GM19025 (cell line): ENCODE data around the gene SERPINA4.
A peak's percentile ranks its signal among the peaks of the same experiment; 100 is the strongest.

Source experiments
- ATAC-seq: cut with Tn5 transposase; IDR thresholded peaks from one replicate; pipeline ENCODE4 v1.9.1; 2021; ENCODE audit warnings: mild to moderate bottlenecking, low read depth, moderate library complexity; ENCODE audit not compliant: unreplicated experiment

SERPINA4 gene

GRCh38 chr14:94542111-94542810, 19.0 kb upstream of the SERPINA4 start:
- ATAC-seq, result no peak

DNA sequence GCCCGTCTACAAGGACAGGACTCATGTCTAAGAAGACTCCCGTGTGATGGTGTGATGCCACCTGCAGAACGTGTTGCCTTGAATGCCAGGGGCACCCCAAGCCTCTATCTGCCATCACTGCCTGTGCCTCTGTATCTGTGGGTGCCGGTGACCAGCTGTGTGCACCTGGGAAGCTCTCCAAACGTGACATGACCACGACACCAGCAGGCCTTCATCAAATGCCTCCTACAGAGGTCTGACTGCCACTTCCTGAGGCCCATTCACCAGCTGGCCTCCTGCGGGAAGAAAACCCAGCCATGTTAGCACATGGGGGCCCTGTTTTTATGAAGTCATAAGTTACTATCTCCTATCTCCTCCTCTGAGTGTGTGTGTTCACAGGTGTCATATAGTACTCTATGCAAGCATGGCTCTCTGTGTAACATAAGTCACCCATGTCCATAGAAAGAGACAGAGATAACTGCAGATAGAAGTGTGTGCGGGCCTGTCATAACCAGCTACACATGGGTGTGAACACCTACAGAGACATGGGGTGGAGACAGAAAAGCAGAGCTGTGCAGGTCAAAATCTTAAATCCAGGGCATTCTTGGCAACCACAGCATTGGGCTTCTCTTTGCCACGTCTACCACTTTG, 18.3 kb upstream of the SERPINA4 start:
- ATAC-seq, result no peak

- no peak for ATAC-seq
These were observed 17.7 kb upstream of the SERPINA4 start for GRCh38 chr14:94543449-94544124.

GRCh38 chr14:94544726-94545125, 16.5 kb upstream of the SERPINA4 start:
- no peak for ATAC-seq

- no peak for ATAC-seq
These were observed 16.0 kb upstream of the SERPINA4 start for GRCh38 chr14:94545131-94545841.

GRCh38 chr14:94547151-94547680, 14.0 kb upstream of the SERPINA4 start:
- no peak for ATAC-seq

GRCh38 chr14:94547726-94548125, 13.5 kb upstream of the SERPINA4 start:
- no peak for ATAC-seq

- ATAC-seq, result no peak
These were observed 12.9 kb upstream of the SERPINA4 start for GRCh38 chr14:94548131-94548998.

DNA sequence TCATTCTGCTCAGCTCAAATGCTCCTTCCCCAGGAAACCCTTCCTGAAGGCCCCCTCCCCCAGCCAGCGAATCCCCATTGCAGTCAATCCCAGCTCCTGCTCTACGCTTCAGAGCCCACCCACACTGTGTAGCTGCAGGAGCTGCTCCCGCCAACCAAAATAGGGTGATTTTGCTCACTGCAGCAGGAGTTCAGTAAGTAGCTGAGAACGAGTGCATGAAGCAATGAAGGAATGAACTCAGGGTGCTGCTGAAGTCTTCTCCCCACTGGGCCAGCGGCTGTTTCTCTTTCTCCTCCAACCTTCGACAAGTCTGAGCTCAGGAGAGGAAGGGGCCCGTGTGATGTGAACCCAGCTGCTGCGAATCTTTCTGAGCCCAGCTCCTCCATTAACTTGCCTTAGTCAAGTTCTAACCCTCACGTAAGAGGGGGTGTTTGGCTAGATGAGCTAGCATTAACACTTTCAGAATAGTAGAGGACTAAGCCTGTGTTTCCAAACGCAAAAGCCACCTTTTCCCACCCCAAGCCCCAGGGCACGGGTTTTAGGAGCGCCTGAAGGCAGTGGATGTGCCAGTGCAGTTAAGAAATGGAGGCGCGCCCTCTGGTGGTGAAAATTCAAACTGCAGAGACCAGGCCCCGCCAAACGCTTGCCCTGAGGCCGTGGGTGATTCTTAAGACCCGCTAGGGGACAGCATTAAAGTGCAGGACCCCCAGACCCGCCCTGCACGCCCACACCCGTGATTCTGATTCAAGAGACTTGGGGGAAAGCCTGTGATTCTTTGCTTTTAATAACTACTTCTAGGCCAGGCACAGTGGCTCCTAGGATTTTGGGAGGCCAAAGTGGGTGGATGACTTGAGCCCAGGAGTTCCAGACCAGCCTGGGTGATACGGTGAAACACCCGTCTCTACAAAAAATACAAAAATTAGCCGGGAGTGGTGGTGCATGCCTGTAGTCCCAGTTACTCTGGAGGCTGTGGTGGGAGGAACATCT, 11.9 kb upstream of the SERPINA4 start:
- peak; percentile 51 for ATAC-seq

GRCh38 chr14:94550041-94550440, 11.2 kb upstream of the SERPINA4 start:
- ATAC-seq, result no peak

- ATAC-seq, result no peak
These were observed 5.3 kb upstream of the SERPINA4 start for GRCh38 chr14:94555991-94556390.

DNA sequence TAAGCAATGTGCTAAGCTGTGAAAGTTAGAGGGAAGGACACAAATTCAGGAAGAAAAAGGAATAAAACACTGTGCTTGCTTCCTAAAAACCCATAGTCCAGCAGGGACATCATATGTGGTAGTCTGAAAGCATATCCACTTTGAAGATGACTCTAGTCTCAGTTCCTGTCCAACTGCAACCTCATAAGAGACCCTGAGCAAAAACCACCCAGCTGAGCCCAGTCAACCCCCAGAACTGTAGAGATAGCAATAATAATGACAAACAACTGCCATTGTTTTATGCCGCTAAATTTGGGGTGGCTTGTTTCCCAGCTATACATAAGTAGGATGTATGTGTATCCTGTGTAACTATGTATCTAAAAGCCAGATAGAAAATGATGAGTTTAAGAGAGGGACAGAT, 3.9 kb upstream of the SERPINA4 start:
- no peak for ATAC-seq

- ATAC-seq, result no peak
These were observed 2.4 kb upstream of the SERPINA4 start for GRCh38 chr14:94558842-94559241.

- no peak for ATAC-seq
These were observed 1.5 kb upstream of the SERPINA4 start for GRCh38 chr14:94559638-94560290.

DNA sequence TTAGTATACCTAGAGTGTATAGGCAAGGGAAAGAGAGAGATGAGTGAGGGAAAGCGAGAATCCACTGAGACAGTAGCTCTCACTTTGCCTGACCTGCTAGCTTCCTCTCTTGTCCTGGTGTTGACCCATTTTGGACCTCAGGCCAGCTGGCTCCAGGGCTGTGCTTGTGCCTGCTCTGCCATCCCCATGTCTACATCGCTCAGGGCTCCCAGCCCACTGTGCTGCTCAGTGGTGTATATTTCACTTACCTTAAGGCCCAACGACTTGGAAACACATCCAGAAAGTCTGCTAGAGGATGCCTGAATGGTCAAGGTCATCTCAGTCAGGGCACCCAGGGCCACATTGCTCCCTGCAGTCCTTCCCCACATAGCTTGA, 964 bp upstream of the SERPINA4 start:
- no peak for ATAC-seq

DNA sequence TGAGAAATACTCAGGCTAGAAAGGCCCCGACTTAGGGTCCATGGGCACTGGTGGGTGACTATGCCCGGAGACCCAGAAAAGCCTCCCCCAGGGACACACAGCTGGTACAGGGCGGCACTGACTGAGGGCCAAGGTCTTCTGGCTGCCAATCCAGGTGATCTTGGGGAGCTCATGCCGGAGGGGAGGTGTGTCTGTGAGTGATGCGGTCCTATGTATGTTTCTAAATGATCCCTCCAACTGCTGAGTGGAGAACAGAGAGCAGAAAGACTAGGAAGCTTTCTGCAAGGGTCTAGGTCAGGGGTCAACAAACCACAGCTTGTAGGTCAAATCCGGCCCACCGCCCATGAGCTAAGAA, 391 bp downstream of the SERPINA4 start:
- no peak for ATAC-seq

DNA sequence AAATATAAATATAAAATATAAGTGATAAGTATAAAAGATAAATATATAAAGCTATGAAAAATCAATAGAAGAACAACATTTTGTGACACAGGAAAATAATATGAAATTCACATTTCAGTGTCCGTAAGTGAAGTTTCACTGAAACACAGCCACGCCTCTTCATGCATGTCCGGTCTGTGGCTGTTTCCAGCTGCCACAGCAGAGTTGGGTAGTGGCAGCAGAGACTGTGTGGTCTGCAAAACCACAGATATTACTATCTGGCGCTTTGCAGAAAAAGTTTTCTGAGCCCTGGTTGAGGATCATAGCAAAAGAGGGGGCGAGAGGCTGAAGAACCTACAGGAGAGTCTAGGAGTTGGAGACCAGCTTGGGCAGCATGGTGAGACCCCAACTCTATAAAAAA, 780 bp downstream of the SERPINA4 start:
- no peak for ATAC-seq
